Astrocyte of the spinal cord (primary cell): Measurements from ENCODE around the gene MAP2K3.
A peak's percentile ranks its signal among the peaks of the same experiment; 100 is the strongest.

Source experiments
- DNase-seq: peaks from one replicate; pipeline ENCODE4 v3.0.0; 2011; ENCODE audit warnings: low read depth, low spot score
- H3K4me3 ChIP-seq: 2 replicates; pipeline ENCODE4 v1.5.1; 2011; ENCODE audit warnings: low read depth, mild to moderate bottlenecking, low read length, moderate library complexity
- in situ Hi-C: cut with HindIII; loops from 2 replicates; pipeline ENCODE4 v1.10.0; 2017; ENCODE audit warnings: low sequenced_read_pairs
- TF ChIP-seq, protein P1 (sequence below): IDR thresholded peaks from 2 replicates; pipeline ENCODE4 v1.5.1; 2012; ENCODE audit warnings: low read depth, mild to moderate bottlenecking, low read length, inconsistent platforms

The MAP2K3 gene

GRCh38 chr17:21252796-21253645 is 31.5 kb upstream of the MAP2K3 start, which contains the start of gene NATD1:
NATD1 (minus strand) TSS chr17:21253410; CDS start chr17:21253264, 146 bp downstream.
- peak; percentile 87 for DNase-seq
- TF ChIP-seq, protein P1, sequence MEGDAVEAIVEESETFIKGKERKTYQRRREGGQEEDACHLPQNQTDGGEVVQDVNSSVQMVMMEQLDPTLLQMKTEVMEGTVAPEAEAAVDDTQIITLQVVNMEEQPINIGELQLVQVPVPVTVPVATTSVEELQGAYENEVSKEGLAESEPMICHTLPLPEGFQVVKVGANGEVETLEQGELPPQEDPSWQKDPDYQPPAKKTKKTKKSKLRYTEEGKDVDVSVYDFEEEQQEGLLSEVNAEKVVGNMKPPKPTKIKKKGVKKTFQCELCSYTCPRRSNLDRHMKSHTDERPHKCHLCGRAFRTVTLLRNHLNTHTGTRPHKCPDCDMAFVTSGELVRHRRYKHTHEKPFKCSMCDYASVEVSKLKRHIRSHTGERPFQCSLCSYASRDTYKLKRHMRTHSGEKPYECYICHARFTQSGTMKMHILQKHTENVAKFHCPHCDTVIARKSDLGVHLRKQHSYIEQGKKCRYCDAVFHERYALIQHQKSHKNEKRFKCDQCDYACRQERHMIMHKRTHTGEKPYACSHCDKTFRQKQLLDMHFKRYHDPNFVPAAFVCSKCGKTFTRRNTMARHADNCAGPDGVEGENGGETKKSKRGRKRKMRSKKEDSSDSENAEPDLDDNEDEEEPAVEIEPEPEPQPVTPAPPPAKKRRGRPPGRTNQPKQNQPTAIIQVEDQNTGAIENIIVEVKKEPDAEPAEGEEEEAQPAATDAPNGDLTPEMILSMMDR, result no peak
- in situ Hi-C loops, result no loop called here
- peak within 1 kb of the TSS; percentile 52 for H3K4me3 ChIP-seq

DNA sequence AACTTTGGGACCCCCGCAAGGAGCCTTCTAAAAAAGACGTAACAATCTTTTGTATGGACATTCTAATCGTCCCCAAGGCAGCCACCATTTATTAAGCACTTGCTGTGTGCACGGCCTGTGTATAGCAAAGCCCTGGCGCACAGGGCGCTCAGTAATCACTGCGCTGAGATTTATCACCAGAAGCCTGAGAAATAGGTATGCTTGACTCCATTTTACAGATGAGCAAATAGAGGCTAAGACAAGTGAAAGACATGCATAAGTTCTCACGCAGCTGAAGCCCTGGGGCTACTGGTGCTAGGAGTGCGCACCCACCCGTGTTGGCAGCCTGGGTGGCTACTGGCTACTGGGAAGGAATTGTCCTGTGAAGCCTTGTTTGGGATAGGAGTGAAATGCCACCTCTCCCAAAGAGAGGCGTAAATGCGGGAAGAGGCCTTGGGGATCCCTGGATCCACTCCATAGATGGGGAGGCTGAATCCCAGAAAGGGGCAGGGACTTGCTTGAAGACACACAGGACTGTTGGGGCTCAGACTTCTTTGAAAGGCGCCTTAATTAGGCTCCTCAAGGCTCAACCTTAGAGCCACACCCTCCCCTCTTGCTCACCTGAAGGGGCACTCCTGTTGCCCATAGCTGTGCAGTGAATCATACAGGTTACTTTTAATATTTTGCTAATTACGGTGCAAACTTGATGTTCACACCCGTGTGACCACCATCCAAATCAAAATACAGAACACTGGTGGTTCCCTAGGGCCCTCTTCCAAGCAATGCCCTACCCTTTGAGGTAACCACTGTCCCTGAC is 30.7 kb upstream of the MAP2K3 start:
- in situ Hi-C loops, result no loop called here

GRCh38 chr17:21258593-21258992 is 25.9 kb upstream of the MAP2K3 start:
- TF ChIP-seq, protein P1, result no peak
- no peak for DNase-seq
- H3K4me3 ChIP-seq, result no peak overlapping the region
- in situ Hi-C loops, result no loop called here

More for the DNA sequence above, 30.7 kb upstream of the MAP2K3 start:
- TF ChIP-seq, protein P1, result no peak
- DNase-seq, result no peak
- peak overlapping the region; percentile 52 for H3K4me3 ChIP-seq

DNA sequence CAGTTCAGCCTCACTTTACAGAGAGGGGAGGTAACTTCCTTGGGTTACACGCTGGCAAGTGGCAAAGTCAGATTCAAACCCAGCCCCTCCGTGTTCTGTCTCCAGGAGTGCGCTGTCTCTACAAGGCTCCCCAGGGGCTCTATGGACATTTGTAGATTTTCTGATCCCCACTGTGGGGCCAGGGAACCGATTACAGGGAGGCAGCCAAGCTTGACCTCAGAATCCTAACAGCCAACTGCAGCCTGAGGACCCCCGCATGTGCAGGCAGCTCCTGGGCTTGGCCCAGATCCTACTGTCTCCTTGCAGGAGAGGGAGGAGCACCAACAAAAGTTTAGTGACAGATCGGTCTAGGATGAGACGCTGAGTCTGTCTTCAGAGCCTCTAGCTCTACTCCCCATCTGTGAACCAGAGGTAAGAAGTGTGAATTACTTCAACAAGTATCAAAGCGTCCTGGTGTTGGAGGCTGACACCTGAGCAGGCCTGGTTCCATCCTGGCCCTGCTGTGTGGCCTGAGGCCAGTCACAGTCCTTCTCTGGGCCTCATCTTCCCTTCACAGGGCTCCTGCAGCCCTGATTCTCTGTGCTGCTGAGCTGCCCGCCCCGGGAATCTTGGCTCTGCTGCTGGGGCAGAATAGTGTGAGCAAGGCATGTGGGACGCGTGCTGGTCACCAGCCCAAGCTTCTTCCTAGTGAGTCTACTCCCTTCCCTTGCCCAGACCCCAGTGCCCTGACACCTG is 22.1 kb upstream of the MAP2K3 start:
- H3K4me3 ChIP-seq, result no peak overlapping the region
- TF ChIP-seq, protein P1, result no peak
- in situ Hi-C loops, result no loop called here
- no peak for DNase-seq

DNA sequence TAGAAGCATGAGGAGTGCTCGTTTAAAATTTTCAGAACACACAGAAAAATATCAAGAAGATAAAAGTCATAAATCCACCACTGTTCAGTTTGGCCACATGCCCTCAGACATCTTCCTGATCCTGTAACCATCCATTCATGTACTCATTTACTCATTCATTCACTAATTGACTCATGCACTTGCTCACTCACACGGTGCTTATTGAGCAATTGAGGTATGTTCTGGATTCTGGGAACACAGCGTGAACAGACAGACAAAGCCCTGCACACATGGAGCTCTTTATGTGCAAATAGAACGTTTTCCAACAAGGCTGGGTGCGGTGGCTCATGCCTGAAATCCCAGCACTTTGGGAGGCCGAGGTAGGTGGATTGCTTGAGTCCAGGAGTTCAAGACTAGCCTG is 21.1 kb upstream of the MAP2K3 start:
- in situ Hi-C loops, result no loop called here
- no peak for DNase-seq
- H3K4me3 ChIP-seq, result no peak overlapping the region
- TF ChIP-seq, protein P1, result no peak

DNA sequence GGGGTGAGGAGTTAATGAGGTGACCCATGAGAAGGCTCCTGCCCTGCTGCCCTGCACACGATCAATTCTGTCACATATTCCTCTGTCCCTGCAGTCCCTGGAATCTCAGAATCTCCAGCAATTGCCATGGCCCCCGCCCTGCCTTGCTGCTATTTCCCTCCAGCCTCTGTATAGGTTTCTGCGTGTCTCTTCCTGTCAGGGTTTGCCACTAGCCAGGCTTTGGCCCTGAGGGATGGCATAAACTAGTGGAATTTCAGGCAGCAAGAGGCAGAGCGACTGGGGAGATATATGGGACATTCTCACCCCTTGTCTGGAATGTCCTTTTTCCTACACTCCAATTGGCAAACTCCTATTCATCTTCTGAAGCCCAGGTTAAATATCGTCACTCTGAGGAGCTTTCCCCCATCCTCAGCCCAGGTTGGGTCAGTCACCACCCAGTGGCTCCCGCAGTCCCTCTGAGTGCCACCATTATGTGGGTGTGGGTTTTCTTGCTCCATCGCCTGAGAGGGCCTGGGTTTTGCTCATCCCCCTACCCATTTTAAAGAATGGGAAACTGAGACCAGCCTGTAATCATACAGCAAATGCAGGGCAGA is 15.8 kb upstream of the MAP2K3 start:
- in situ Hi-C loops, result no loop called here
- TF ChIP-seq, protein P1, result no peak
- H3K4me3 ChIP-seq, result no peak overlapping the region
- no peak for DNase-seq
